IPS DF 6.9 (cell line): ENCODE measurements around the gene SPOCK2.
"Not testable (repeated sequence)": the region's sequence is repeated elsewhere in the genome, so short reads cannot be mapped to it uniquely, and the experiment has no call there.

Experiments
- DNase-seq: peaks from one replicate; pipeline ENCODE4 v3.0.0-alpha.2; 2013; ENCODE audit warnings: low read depth, low spot score
- H3K27ac ChIP-seq: one replicate; pipeline ENCODE4 v1.5.1; 2013; ENCODE audit warnings: low read length, control low read depth
- H3K27me3 ChIP-seq: 2 replicates; pipeline ENCODE4 v1.6.1; 2013; ENCODE audit warnings: mild to moderate bottlenecking, low read length; ENCODE audit not compliant: control insufficient read depth, insufficient read depth
- H3K36me3 ChIP-seq: 2 replicates; pipeline ENCODE4 v1.6.1; 2013; ENCODE audit warnings: low read length; ENCODE audit not compliant: control insufficient read depth, insufficient read depth
- H3K4me1 ChIP-seq: 2 replicates; pipeline ENCODE4 v1.6.1; 2013; ENCODE audit warnings: low read length; ENCODE audit not compliant: control insufficient read depth, insufficient read depth
- H3K4me3 ChIP-seq: 2 replicates; pipeline ENCODE4 v1.5.1; 2013; ENCODE audit warnings: mild to moderate bottlenecking, low read length
- H3K9me3 ChIP-seq: 2 replicates; pipeline ENCODE4 v1.6.1; 2013; ENCODE audit warnings: low read length, inconsistent platforms; ENCODE audit not compliant: control insufficient read depth, insufficient read depth
- WGBS: extraction: QIAGEN DNeasy Blood & Tissue Kit; methylation state at CpG from one replicate; pipeline ENCODE4 v1.1.7; 2013; ENCODE audit warnings: mixed read lengths, missing lambda C conversion rate; ENCODE audit not compliant: insufficient read length, insufficient coverage; 5-methylcytosine and 5-hydroxymethylcytosine counted together

SPOCK2 gene

GRCh38 chr10:72038458-72039001 lies 49.8 kb downstream of the SPOCK2 start:
- Histone ChIP-seq H3K27ac (no peak overlapping the region), H3K36me3 (no peaks in the 10 kb centered on the region), H3K4me3 (no peak overlapping the region), H3K9me3 (no peaks in the 10 kb centered on the region), H3K4me1 (no peaks in the 10 kb centered on the region), H3K27me3 (no peaks in the 10 kb centered on the region)
- WGBS = no CpG with 5 or more reads among the region's 13 CpGs
- DNase-seq = no peak

GRCh38 chr10:72037811-72038210 lies 50.5 kb downstream of the SPOCK2 start:
- Histone ChIP-seq H3K27me3 (no peaks in the 10 kb centered on the region), H3K4me3 (no peak overlapping the region), H3K27ac (no peak overlapping the region), H3K4me1 (no peaks in the 10 kb centered on the region), H3K36me3 (no peaks in the 10 kb centered on the region), H3K9me3 (no peaks in the 10 kb centered on the region)
- DNase-seq = no peak
- no CpG with 5 or more reads among the region's 3 CpGs for WGBS

- Histone ChIP-seq H3K27me3 (no peaks in the 10 kb centered on the region), H3K4me1 (no peaks in the 10 kb centered on the region), H3K9me3 (no peaks in the 10 kb centered on the region), H3K4me3 (no peak overlapping the region), H3K27ac (no peak overlapping the region), H3K36me3 (no peaks in the 10 kb centered on the region)
- DNase-seq = no peak
- no CpG with 5 or more reads among the region's 8 CpGs for WGBS
These were observed 51.1 kb downstream of the SPOCK2 start for GRCh38 chr10:72037266-72037665.

GRCh38 chr10:72035252-72035887 lies 53.0 kb downstream of the SPOCK2 start:
- no CpG with 5 or more reads among the region's 13 CpGs for WGBS
- no peaks in the 10 kb centered on the region for H3K36me3 ChIP-seq
- no peak for DNase-seq
- H3K4me1 ChIP-seq = 0 out of 2 replicates have a peak, but pooled peaks cover 1% of the 10 kb centered on the region
- H3K4me3 ChIP-seq = no peak overlapping the region
- no peaks in the 10 kb centered on the region for H3K9me3 ChIP-seq
- H3K27me3 ChIP-seq = no peaks in the 10 kb centered on the region
- H3K27ac ChIP-seq = no peak overlapping the region

- Histone ChIP-seq H3K4me1 (0 out of 2 replicates have a peak, but pooled peaks cover 1% of the 10 kb centered on the region), H3K27ac (no peak overlapping the region), H3K4me3 (no peak overlapping the region), H3K36me3 (no peaks in the 10 kb centered on the region), H3K9me3 (no peaks in the 10 kb centered on the region), H3K27me3 (no peaks in the 10 kb centered on the region)
- no peak for DNase-seq
- no CpG with 5 or more reads among the region's 4 CpGs for WGBS
These were observed 53.6 kb downstream of the SPOCK2 start for GRCh38 chr10:72034761-72035160.

- WGBS = no CpG with 5 or more reads among the region's 12 CpGs
These were observed 54.3 kb downstream of the SPOCK2 start for GRCh38 chr10:72034040-72034499.

GRCh38 chr10:72032409-72033162 lies 55.8 kb downstream of the SPOCK2 start:
- WGBS = no CpG with 5 or more reads among the region's 11 CpGs
- H3K4me3 ChIP-seq, H3K36me3 ChIP-seq, H3K4me1 ChIP-seq, H3K9me3 ChIP-seq, H3K27ac ChIP-seq, DNase-seq, H3K27me3 ChIP-seq: not testable (repeated sequence)

More at GRCh38 chr10:72034040-72034499, 54.3 kb downstream of the SPOCK2 start:
- Histone ChIP-seq H3K27ac (no peak overlapping the region), H3K27me3 (no peaks in the 10 kb centered on the region), H3K36me3 (no peaks in the 10 kb centered on the region), H3K9me3 (no peaks in the 10 kb centered on the region), H3K4me3 (no peak overlapping the region), H3K4me1 (0 out of 2 replicates have a peak, but pooled peaks cover 1% of the 10 kb centered on the region)
- DNase-seq = no peak

GRCh38 chr10:72031706-72032105 lies 56.6 kb downstream of the SPOCK2 start:
- Histone ChIP-seq H3K36me3 (no peaks in the 10 kb centered on the region), H3K9me3 (no peaks in the 10 kb centered on the region), H3K27me3 (no peaks in the 10 kb centered on the region), H3K4me1 (0 out of 2 replicates have a peak, but pooled peaks cover 1% of the 10 kb centered on the region), H3K27ac (no peak overlapping the region), H3K4me3 (no peak overlapping the region)
- WGBS = no CpG with 5 or more reads among the region's 10 CpGs
- DNase-seq = no peak

- H3K27ac ChIP-seq = no peak overlapping the region
- H3K4me3 ChIP-seq = no peak overlapping the region
- DNase-seq = no peak
- no CpG with 5 or more reads among the region's 19 CpGs for WGBS
- no peaks in the 10 kb centered on the region for H3K9me3 ChIP-seq
- H3K27me3 ChIP-seq = no peaks in the 10 kb centered on the region
- H3K36me3 ChIP-seq = no peaks in the 10 kb centered on the region
- 0 out of 2 replicates have a peak, but pooled peaks cover 1% of the 10 kb centered on the region for H3K4me1 ChIP-seq
These were observed 57.4 kb downstream of the SPOCK2 start for GRCh38 chr10:72030762-72031543.

GRCh38 chr10:72029414-72029813 lies 58.9 kb downstream of the SPOCK2 start:
- no peak overlapping the region for H3K27ac ChIP-seq
- WGBS = no CpG with 5 or more reads among the region's 1 CpG

More at GRCh38 chr10:72029414-72029813, 58.9 kb downstream of the SPOCK2 start:
- Histone ChIP-seq H3K9me3 (no peaks in the 10 kb centered on the region), H3K4me3 (no peak overlapping the region), H3K27me3 (no peaks in the 10 kb centered on the region), H3K36me3 (no peaks in the 10 kb centered on the region), H3K4me1 (0 out of 2 replicates have a peak, but pooled peaks cover 1% of the 10 kb centered on the region)
- no peak for DNase-seq
